Measurements from ENCODE around the gene ZBED5.
"Not testable (repeated sequence)": the region's sequence is repeated elsewhere in the genome, so short reads cannot be mapped to it uniquely, and the experiment has no call there.

The ZBED5 gene

DNA sequence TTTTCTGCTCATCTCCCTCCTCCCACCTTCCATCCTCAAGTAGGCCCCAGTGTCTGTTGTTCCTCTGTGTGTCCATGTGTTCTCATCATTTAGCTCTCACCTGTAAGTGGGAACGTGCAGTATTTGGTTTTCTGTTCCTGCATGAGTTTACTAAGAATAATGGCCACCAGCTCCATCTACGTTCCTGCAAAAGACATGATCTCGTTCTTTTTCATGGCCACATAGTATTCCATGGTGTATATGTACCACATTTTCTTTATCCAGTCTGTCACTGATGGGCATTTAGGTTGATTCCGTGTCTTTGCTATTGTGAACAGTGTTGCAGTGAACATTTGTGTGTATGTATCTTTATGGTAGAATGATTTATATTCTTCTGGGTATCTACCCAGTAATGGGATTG, 21.0 kb downstream of the ZBED5 start:
- DNase-seq = not testable (repeated sequence)

DNA sequence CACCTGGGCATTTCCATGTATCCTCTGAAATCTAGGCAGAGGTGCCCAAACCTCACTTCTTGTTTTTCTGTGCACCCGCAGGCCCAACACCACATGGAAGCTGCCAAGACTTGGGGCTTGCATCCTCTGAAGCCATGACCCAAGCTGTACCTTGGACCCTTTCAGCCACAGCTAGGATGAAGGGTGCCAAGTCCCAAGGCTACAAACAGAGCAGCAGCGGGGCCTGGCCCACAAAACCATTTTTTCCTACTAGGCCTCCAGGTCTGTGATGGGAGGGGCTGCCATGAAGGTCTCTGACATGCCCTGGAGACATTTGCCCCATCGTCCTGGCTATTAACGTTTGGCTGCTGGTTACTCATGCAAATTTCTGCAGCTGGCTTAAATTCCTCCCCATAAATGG, 28.7 kb downstream of the ZBED5 start:
- no peak for DNase-seq

- DNase-seq = no peak
Observed at GRCh38 chr11:10828402-10828801, 29.5 kb downstream of the ZBED5 start.

GRCh38 chr11:10824888-10825287, 33.0 kb downstream of the ZBED5 start:
- no peak for DNase-seq

DNA sequence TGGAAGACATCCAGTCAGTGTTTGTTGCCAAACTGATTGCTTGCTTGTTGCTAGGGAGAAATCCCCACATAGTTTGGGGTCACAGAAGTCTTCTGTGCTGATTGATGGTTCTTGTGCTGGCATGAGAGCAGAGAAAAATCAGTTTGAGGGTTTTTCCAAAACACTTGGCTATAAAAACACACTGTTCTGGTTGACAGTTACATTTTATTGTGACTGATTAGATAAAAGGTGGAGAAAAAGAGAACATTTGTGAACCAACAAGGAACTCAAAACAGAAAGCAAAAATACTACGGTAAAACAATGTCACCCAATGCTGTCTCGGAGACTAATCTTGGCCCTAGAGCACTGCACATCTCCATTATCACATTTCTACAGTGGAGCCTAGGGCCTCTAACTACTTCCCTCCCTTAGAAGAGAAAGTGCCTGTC, 34.7 kb downstream of the ZBED5 start:
- no peak for DNase-seq

DNA sequence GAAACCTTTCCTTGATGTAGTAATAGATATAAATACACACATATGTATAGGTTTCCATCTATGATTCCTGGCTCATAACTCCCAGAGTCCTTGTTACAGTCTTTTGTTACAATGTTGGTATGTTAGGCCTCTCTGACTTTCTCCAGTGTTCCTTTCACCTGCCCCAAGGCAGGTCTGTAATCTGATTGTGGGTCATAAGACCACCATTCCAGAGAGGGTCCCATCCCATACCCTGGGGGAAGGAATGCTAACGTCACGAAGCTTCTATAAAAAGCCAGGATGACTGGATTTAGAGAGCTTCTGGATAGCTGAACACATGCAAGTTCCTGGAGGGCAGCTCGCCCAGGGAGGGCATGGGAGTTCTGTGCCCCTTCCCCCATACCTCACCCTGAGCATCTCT, 35.4 kb downstream of the ZBED5 start:
- not testable (repeated sequence) for DNase-seq

DNA sequence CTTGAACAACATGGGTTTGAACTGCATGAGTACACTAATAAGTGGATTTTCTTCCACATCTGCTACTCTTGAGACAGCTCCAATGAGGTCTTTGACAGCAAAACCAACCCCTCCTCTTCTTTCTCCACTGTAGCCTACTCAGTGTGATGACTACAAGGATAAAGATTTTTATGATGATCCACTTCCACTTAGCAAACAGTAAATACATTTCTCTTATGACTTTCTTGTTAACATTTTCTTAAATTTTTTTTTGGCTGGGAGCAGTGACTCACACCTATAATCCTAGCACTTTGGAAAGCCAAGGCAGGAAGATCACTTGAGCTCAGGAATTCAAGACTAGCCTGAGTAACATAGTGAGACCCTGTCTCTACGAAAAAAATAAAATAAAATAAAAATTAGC, 39.3 kb downstream of the ZBED5 start:
- DNase-seq = no peak

GRCh38 chr11:10813945-10814344, 43.9 kb downstream of the ZBED5 start:
- no peak for DNase-seq

DNA sequence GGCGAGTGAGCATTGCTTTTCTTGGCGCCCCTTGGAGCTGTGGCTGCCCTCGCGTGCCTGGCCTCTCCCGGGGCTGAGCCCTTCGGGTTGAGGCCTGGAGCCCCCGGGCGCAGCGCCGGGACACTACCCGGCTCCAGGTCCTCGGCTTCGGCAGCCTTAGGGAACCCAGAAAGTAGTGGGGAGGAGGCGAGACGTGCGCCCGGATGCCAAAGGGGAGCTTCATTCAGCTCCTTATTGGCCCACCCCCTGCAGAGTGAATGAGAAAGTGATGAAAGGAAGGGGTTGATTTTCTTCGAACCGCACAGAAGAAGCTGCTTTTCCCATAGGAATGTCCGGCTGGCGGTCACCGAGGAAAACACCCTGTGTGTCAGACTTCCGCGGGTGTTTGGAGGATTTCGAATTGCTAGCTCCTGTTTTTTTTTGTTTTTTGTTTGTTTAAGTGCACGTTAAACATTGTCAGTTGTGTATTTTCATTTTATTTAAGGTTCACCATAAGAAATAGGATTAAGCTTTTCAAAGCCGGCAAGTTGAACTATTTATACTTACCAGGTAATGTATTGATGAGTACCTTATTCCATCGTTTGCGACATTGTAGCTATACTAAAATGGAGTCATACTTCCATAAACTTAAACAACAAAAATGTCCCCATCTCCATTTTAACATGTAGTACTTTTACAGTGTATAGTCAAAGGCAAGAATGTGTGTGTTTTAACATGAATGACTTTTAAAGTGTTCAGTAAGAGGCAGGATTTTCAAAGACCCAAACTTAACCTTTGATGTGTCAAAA, 48.3 kb downstream of the ZBED5 start:
- no peak for DNase-seq

GRCh38 chr11:10808553-10809372, 49.1 kb downstream of the ZBED5 start, which contains the start of gene EIF4G2:
TSS of gene EIF4G2 (minus strand) at chr11:10808926.
- peak; percentile 75 for DNase-seq

- no peak for DNase-seq
Observed at GRCh38 chr11:10808235-10808552, 49.7 kb downstream of the ZBED5 start.

GRCh38 chr11:10807493-10808234, 50.2 kb downstream of the ZBED5 start:
- DNase-seq = no peak

DNA sequence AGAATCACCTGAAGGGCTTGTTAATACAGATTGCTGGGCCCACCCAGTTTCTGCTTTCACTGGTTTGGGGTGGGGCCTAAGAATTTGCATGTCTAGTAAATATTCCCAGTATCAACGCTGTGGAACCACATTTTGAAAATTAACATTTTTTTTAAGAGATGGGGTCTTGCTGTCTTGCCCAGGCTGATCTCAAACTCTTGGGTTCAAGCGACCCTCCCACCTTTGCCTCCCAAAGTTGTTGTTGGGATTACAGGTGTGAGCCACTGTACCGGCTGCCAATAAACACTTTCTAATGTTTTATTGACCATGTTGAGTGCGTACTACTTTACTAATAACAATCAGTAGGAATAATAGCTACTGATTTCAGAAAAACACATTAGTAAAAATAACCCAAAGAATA, 51.6 kb downstream of the ZBED5 start:
- no peak for DNase-seq

DNA sequence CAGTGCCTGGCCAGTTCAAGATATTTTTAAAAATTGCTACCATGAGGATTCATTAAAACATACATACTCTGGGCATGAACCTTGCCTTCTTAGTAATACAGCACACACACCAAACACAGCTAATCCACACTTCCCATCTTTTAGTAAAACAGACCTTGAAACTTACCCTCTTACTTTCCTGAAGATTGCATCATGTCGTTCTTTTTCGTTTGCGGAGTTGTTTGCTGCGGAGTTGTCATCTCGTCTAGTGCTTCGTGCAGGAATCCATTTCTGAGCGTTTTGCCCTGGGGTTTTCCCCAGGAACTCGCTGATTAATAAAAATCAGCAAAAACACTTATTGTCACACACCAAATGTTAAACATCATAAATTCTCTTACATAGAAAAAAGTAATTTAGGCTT, 52.1 kb downstream of the ZBED5 start:
- no peak for DNase-seq

GRCh38 chr11:10803676-10804075, 54.2 kb downstream of the ZBED5 start:
- no peak for DNase-seq
